H9 (cell line): ENCODE data around the gene EPB41L2. TPM values are rescaled to one million over a fixed set of nuclear protein-coding genes. Genes with fewer than 3 reads are reported as not detected.
"Not testable (repeated sequence)": the region's sequence is repeated elsewhere in the genome, so short reads cannot be mapped to it uniquely, and the experiment has no call there.

ENCODE experiments used
- DNase-seq: peaks from one replicate; pipeline ENCODE4 v3.0.0-alpha.2; 2017
- H2AFZ ChIP-seq: one replicate; pipeline ENCODE4 v1.6.1; 2013; ENCODE audit warnings: mild to moderate bottlenecking, low read length, control low read depth, moderate library complexity
- H2AK5ac ChIP-seq: 2 replicates; pipeline ENCODE4 v1.6.1; 2013; ENCODE audit warnings: low read length, control low read depth, mixed read lengths; ENCODE audit not compliant: insufficient read length
- H2BK120ac ChIP-seq: one replicate; pipeline ENCODE4 v1.6.1; 2013; ENCODE audit warnings: low read depth, mild to moderate bottlenecking, low read length, control low read depth, inconsistent platforms; ENCODE audit not compliant: poor library complexity, severe bottlenecking
- H2BK12ac ChIP-seq: 2 replicates; pipeline ENCODE4 v1.6.1; 2013; ENCODE audit warnings: low read length, control low read depth, mixed read lengths, low read depth; ENCODE audit not compliant: insufficient read length
- H2BK15ac ChIP-seq: 2 replicates; pipeline ENCODE4 v1.6.1; 2013; ENCODE audit warnings: low read depth, low read length, control low read depth
- H2BK20ac ChIP-seq: one replicate; pipeline ENCODE4 v1.6.1; 2013; ENCODE audit warnings: low read depth, mild to moderate bottlenecking, low read length, control low read depth, inconsistent platforms; ENCODE audit not compliant: poor library complexity, severe bottlenecking
- H2BK5ac ChIP-seq: 2 replicates; pipeline ENCODE4 v1.6.1; 2013; ENCODE audit warnings: low read length, control low read depth, mixed read lengths; ENCODE audit not compliant: insufficient read length
- H3K14ac ChIP-seq: 2 replicates; pipeline ENCODE4 v1.6.1; 2013; ENCODE audit warnings: low read length, control low read depth; ENCODE audit not compliant: insufficient read depth
- H3K18ac ChIP-seq: 2 replicates; pipeline ENCODE4 v1.6.1; 2013; ENCODE audit warnings: low read depth, mild to moderate bottlenecking, mixed read lengths, low read length, control low read depth; ENCODE audit not compliant: insufficient read length
- H3K23ac ChIP-seq: 2 replicates; pipeline ENCODE4 v1.6.1; 2013; ENCODE audit warnings: low read length, control low read depth, mixed read lengths, low read depth; ENCODE audit not compliant: insufficient read length
- H3K23me2 ChIP-seq: 2 replicates; pipeline ENCODE4 v1.6.1; 2013; ENCODE audit warnings: low read depth, mild to moderate bottlenecking, mixed read lengths, low read length, control low read depth; ENCODE audit not compliant: insufficient read length, poor library complexity, severe bottlenecking
- H3K27ac ChIP-seq: 2 replicates; pipeline ENCODE4 v1.5.1; 2013; ENCODE audit warnings: low read length, control low read depth, mixed read lengths, low read depth; ENCODE audit not compliant: insufficient read length
- H3K27me3 ChIP-seq: 2 replicates; pipeline ENCODE4 v1.6.1; 2013; ENCODE audit warnings: low read length, control low read depth, inconsistent platforms; ENCODE audit not compliant: insufficient read depth
- H3K4ac ChIP-seq: 2 replicates; pipeline ENCODE4 v1.6.1; 2013; ENCODE audit warnings: low read depth, mild to moderate bottlenecking, control low read depth, inconsistent platforms, low read length, moderate library complexity
- H3K4me1 ChIP-seq: 2 replicates; pipeline ENCODE4 v1.6.1; 2013; ENCODE audit warnings: low read length, control low read depth, inconsistent platforms; ENCODE audit not compliant: insufficient read depth
- H3K4me2 ChIP-seq: 2 replicates; pipeline ENCODE4 v1.6.1; 2013; ENCODE audit warnings: low read length, control low read depth, mixed read lengths; ENCODE audit not compliant: insufficient read length, insufficient read depth
- H3K56ac ChIP-seq: 2 replicates; pipeline ENCODE4 v1.6.1; 2013; ENCODE audit warnings: low read depth, mild to moderate bottlenecking, mixed read lengths, low read length, control low read depth; ENCODE audit not compliant: insufficient read length
- H3K79me1 ChIP-seq: 2 replicates; pipeline ENCODE4 v1.6.1; 2013; ENCODE audit warnings: low read depth, mild to moderate bottlenecking, moderate library complexity, low read length, control low read depth, inconsistent platforms; ENCODE audit not compliant: insufficient read depth, poor library complexity, severe bottlenecking
- H3K79me2 ChIP-seq: 2 replicates; pipeline ENCODE4 v1.6.1; 2013; ENCODE audit warnings: low read length, control low read depth, inconsistent platforms; ENCODE audit not compliant: insufficient read depth
- H3K9ac ChIP-seq: 2 replicates; pipeline ENCODE4 v1.6.1; 2013; ENCODE audit warnings: low read length, control low read depth, mixed read lengths; ENCODE audit not compliant: insufficient read length; ENCODE audit errors: extremely low read depth
- H3K9me3 ChIP-seq: one replicate; pipeline ENCODE4 v1.6.1; 2013; ENCODE audit warnings: low read depth, low read length, inconsistent platforms; ENCODE audit not compliant: control insufficient read depth
- H3T11ph ChIP-seq: one replicate; pipeline ENCODE4 v1.6.1; 2013; ENCODE audit warnings: mild to moderate bottlenecking, low read length, control low read depth, inconsistent platforms
- H4K20me1 ChIP-seq: one replicate; pipeline ENCODE4 v1.6.1; 2013; ENCODE audit not compliant: control insufficient read depth, insufficient read length, insufficient read depth
- H4K5ac ChIP-seq: 2 replicates; pipeline ENCODE4 v1.6.1; 2013; ENCODE audit warnings: low read depth, mild to moderate bottlenecking, mixed read lengths, low read length, control low read depth; ENCODE audit not compliant: insufficient read length
- H4K8ac ChIP-seq: replicated peaks from 2 replicates; pipeline ENCODE4 v1.6.1; 2013; ENCODE audit warnings: low read length, control low read depth, mixed read lengths, low read depth; ENCODE audit not compliant: insufficient read length
- H4K91ac ChIP-seq: 2 replicates; pipeline ENCODE4 v1.6.1; 2013; ENCODE audit warnings: low read depth, mild to moderate bottlenecking, moderate library complexity, mixed read lengths, low read length, control low read depth; ENCODE audit not compliant: insufficient read length
- H3K27ac Mint-ChIP-seq, 3 experiments: 2 replicates in 2 of 3; 3 replicates in 1 of 3; pipeline ENCODE4 v1.8.0; 2020 to 2021; ENCODE audit warnings: mixed read lengths in 3 of 3, mild to moderate bottlenecking in 1 of 3, moderate library complexity in 1 of 3
- H3K27me3 Mint-ChIP-seq: 2 replicates; pipeline ENCODE4 v1.8.0; 2021; ENCODE audit warnings: low read depth, mild to moderate bottlenecking, moderate library complexity, mixed read lengths
- H3K36me3 Mint-ChIP-seq, 3 experiments: 2 replicates in 2 of 3; 3 replicates in 1 of 3; pipeline ENCODE4 v1.8.0; 2020 to 2021; ENCODE audit warnings: low read depth in 3 of 3, mixed read lengths in 3 of 3; ENCODE audit not compliant: insufficient read depth in 1 of 3
- H3K4me1 Mint-ChIP-seq, 2 experiments: 2 replicates each; pipeline ENCODE4 v1.8.0; 2020; ENCODE audit warnings: mixed read lengths in 2 of 2
- H3K4me3 Mint-ChIP-seq, 2 experiments: 2 replicates in 1 of 2; 3 replicates in 1 of 2; pipeline ENCODE4 v1.8.0; 2020 to 2021; ENCODE audit warnings: mild to moderate bottlenecking in 2 of 2, mixed read lengths in 2 of 2, moderate library complexity in 1 of 2
- H3K9me3 Mint-ChIP-seq, 2 experiments: 2 replicates in 1 of 2; 3 replicates in 1 of 2; pipeline ENCODE4 v1.8.0; 2020; ENCODE audit warnings: mild to moderate bottlenecking in 2 of 2, mixed read lengths in 2 of 2, moderate library complexity in 1 of 2
- CTCF ChIP-seq: fragments of 200-600 bp; sonication (generic); conservative IDR thresholded peaks from 3 replicates; pipeline ENCODE4 v1.8.0; 2021; ENCODE audit warnings: antibody characterized with exemption, mild to moderate bottlenecking
- WGBS: extraction: QIAGEN DNeasy Blood & Tissue Kit; methylation state at CpG from one replicate; pipeline ENCODE4 v1.1.7; 2013; ENCODE audit warnings: missing lambda C conversion rate, low lambda C conversion rate, mixed read lengths; ENCODE audit not compliant: insufficient read length; ENCODE audit errors: extremely low coverage; 5-methylcytosine and 5-hydroxymethylcytosine counted together
- total RNA-seq: library from RNA; stranded (reverse); gene quantifications from 2 replicates; pipeline ENCODE4 v1.2.1, GENCODE V29; 2021

The EPB41L2 gene
- total RNA-seq, 1 experiment from 2014 or later: 90.2 TPM

GRCh38 chr6:131009790-131010189 is 53.3 kb downstream of the EPB41L2 start:
- Histone ChIP-seq H3K4me1 (no peaks in the 10 kb centered on the region; the same call in 1 of the 2 replicates), H3K79me2 (peaks cover 10% of the 10 kb centered on the region; the same call in 1 of the 2 replicates)
- no CpG with 5 or more reads among the region's 2 CpGs for WGBS

GRCh38 chr6:131008965-131009364 is 54.1 kb downstream of the EPB41L2 start:
- Mint-ChIP-seq H3K4me1 (peaks cover 17 to 19% of the 10 kb centered on the region in 2 experiments), H3K9me3 (peaks cover 35 to 44% of the 10 kb centered on the region in 2 experiments), H3K36me3 (peaks cover 40 to 43% (median 41%) of the 10 kb centered on the region in 3 experiments)
- H3K4me3 Mint-ChIP-seq, H2BK120ac ChIP-seq, H4K5ac ChIP-seq, H2BK12ac ChIP-seq, H3K23ac ChIP-seq, H2BK5ac ChIP-seq, H2BK15ac ChIP-seq, H4K91ac ChIP-seq, H3T11ph ChIP-seq, H3K4me1 ChIP-seq, DNase-seq, H3K27me3 Mint-ChIP-seq, H3K27me3 ChIP-seq, H3K4ac ChIP-seq, H3K56ac ChIP-seq, H4K8ac ChIP-seq, H2AFZ ChIP-seq, H2BK20ac ChIP-seq, H4K20me1 ChIP-seq, H3K14ac ChIP-seq, H2AK5ac ChIP-seq, H3K27ac Mint-ChIP-seq, H3K9ac ChIP-seq, H3K18ac ChIP-seq, H3K4me2 ChIP-seq, H3K27ac ChIP-seq, H3K23me2 ChIP-seq: not testable (repeated sequence)
- WGBS: no CpG with 5 or more reads among the region's 2 CpGs
- Histone ChIP-seq H3K9me3 (peaks cover 24% of the 10 kb centered on the region), H3K79me2 (peaks cover 10% of the 10 kb centered on the region; the same call in 1 of the 2 replicates), H3K79me1 (peaks cover 11% of the 10 kb centered on the region)

More at GRCh38 chr6:131009790-131010189, 53.3 kb downstream of the EPB41L2 start:
- Histone ChIP-seq H3T11ph (no peak overlapping the region), H4K5ac (no peak overlapping the region), H3K23ac (no peak overlapping the region), H3K56ac (no peak overlapping the region), H3K79me1 (peaks cover 11% of the 10 kb centered on the region), H3K9me3 (peaks cover 24% of the 10 kb centered on the region), H4K91ac (no peak overlapping the region), H2AK5ac (no peak overlapping the region), H2BK20ac (no peak overlapping the region), H3K18ac (no peak overlapping the region), H3K27ac (no peak overlapping the region), H3K27me3 (no peaks in the 10 kb centered on the region), H2BK5ac (no peak overlapping the region), H3K4me2 (no peak overlapping the region), H2BK15ac (no peak overlapping the region), H3K9ac (no peak overlapping the region), H4K20me1 (no peaks in the 10 kb centered on the region), H3K14ac (no peak overlapping the region), H2BK12ac (no peak overlapping the region), H2AFZ (no peak overlapping the region), H3K23me2 (no peaks in the 10 kb centered on the region), H4K8ac (no peak overlapping the region), H2BK120ac (no peak overlapping the region), H3K4ac (no peak overlapping the region)
- Mint-ChIP-seq H3K4me1 (peaks cover 17% of the 10 kb centered on the region in 2 experiments), H3K27ac (no peak overlapping the region), H3K4me3 (no peak overlapping the region), H3K36me3 (peaks cover 40 to 43% (median 41%) of the 10 kb centered on the region in 3 experiments), H3K27me3 (no peaks in the 10 kb centered on the region; the same call in 1 of the 2 replicates), H3K9me3 (peaks cover 35 to 44% of the 10 kb centered on the region in 2 experiments)
- no peak for TF ChIP-seq CTCF
- DNase-seq: no peak
